ENCODE measurements around the gene WSCD2.

WSCD2 gene

DNA sequence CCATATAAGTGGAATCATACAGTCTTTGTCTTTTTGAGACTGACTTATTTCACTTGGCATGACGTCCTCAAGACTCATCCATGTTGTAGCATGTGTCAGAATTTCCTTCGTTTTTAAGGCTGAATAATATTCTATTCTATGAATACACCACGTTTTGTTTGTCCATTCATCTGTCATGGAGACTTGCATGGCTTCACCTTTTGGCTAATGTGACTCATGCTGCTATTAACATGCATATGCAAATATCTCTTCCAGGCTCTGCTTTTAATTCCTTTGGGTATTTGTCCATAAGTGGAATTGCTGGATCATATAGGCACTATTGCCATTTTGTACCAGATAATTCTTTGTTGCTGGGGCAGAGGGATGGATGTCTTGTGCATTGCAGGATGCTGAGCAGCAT lies 19.6 kb upstream of the WSCD2 start:
- Histone ChIP-seq H3K4me3 (ENCODE audit: low read length) (no peak overlapping the region), H3K9ac (ENCODE audit: low read depth, low read length) (no peak overlapping the region), H3K36me3 (ENCODE audit: insufficient read depth, low read length) (no peaks in the 10 kb centered on the region), H3K27me3 (ENCODE audit: insufficient read depth, low read length) (no peaks in the 10 kb centered on the region), H3K27ac (ENCODE audit: low read depth, low read length) (no peak overlapping the region), H3K9me3 (ENCODE audit: insufficient read depth, low read depth, low read length) (no peaks in the 10 kb centered on the region), H3K4me1 (ENCODE audit: insufficient read depth, low read length) (peaks cover 15% of the 10 kb centered on the region)
- 71% methylated on average over 3 of the region's 3 CpGs for WGBS

DNA sequence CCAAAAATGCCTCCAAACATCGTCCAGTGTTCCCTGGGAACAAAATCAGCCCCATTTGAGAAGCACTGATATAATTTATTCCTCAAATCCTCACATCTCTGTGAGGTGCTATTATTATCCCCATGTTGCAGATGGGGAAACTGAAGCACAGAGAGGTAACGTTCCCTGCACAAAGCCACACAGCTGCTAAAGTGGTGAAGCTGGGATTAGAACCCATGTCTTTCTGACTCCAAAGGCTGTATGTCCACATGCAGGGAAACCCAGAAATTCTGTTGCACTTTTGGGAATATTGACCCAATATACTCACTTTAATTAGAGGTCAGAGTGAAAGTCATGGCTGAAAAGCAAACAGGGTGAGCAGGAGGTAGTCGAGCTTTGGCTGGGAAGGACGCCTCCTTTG lies 19.1 kb upstream of the WSCD2 start:
- H3K36me3 ChIP-seq (ENCODE audit: insufficient read depth, low read length) = no peaks in the 10 kb centered on the region
- 87% methylated on average over 4 of the region's 4 CpGs for WGBS
- no peaks in the 10 kb centered on the region for H3K9me3 ChIP-seq (ENCODE audit: insufficient read depth, low read depth, low read length)
- H3K27me3 ChIP-seq (ENCODE audit: insufficient read depth, low read length) = no peaks in the 10 kb centered on the region
- peaks cover 15% of the 10 kb centered on the region for H3K4me1 ChIP-seq (ENCODE audit: insufficient read depth, low read length)
- H3K9ac ChIP-seq (ENCODE audit: low read depth, low read length) = no peak overlapping the region
- H3K27ac ChIP-seq (ENCODE audit: low read depth, low read length) = no peak overlapping the region
- H3K4me3 ChIP-seq (ENCODE audit: low read length) = no peak overlapping the region

DNA sequence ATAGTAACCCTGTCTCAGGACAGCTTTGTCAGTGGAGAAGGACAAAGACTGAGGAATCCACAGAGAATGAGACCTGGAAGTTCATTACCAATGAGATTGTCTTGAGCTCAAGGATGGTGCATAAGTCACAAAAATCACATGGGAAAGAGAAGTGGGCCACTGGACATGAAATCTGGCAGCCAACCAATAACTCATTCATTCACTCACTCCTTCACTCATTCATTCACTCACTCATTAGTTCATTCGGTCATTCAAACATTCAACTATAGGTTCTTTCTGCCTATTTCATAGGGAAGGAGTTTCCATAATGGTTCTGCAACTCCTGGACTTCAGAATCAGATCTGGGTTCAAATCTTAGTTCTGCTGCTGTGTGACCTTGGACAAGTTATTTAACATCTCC lies 18.2 kb upstream of the WSCD2 start:
- Histone ChIP-seq H3K4me1 (ENCODE audit: insufficient read depth, low read length) (peaks cover 17% of the 10 kb centered on the region), H3K4me3 (ENCODE audit: low read length) (no peak overlapping the region), H3K36me3 (ENCODE audit: insufficient read depth, low read length) (no peaks in the 10 kb centered on the region), H3K9ac (ENCODE audit: low read depth, low read length) (no peak overlapping the region), H3K27me3 (ENCODE audit: insufficient read depth, low read length) (no peaks in the 10 kb centered on the region), H3K27ac (ENCODE audit: low read depth, low read length) (no peak overlapping the region), H3K9me3 (ENCODE audit: insufficient read depth, low read depth, low read length) (no peaks in the 10 kb centered on the region)
- 95% methylated on average over 1 of the region's 1 CpG for WGBS

DNA sequence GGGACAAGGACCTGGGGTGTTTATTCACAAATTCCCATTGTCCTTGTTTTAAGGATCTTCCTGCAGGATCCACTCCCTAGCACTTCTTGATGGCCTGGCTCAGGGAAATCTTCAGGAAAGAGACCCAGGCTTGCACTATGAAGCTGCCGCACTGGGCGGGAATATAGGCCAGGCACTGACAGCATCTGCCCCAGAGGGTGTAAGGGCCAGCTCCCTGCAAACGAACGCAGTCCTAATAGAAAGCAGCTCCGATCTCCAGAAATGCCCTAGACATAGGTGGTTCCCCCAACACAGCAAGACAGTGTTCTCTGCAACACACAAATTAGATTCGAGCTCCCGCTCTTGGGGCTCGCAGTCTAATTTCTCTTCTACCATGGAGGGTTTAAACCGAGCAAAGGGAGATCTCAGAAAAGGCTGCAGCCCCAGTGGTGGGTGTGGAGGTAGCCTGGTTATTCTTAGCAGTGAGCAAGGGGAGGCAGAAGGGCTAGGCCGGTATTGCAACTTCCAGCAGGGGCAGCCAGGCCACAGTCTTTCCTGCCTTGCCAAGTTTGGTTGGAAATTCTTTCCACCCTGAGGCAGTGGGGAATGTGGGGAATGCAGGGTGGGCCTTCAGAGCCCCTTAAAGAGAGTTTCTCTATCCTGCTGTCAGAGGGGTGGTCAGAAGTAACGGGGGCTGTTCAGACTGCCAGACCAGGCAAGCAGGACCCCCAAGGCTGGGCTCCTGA lies 16.1 kb upstream of the WSCD2 start:
- Histone ChIP-seq H3K27ac (ENCODE audit: low read depth, low read length) (peak overlapping the region; percentile 65), H3K9ac (ENCODE audit: low read depth, low read length) (peak overlapping the region; percentile 25; the same call in 1 of the 2 replicates), H3K4me3 (ENCODE audit: low read length) (no peak overlapping the region), H3K4me1 (ENCODE audit: insufficient read depth, low read length) (peaks cover 35% of the 10 kb centered on the region), H3K36me3 (ENCODE audit: insufficient read depth, low read length) (no peaks in the 10 kb centered on the region), H3K9me3 (ENCODE audit: insufficient read depth, low read depth, low read length) (no peaks in the 10 kb centered on the region), H3K27me3 (ENCODE audit: insufficient read depth, low read length) (no peaks in the 10 kb centered on the region)
- WGBS = 59% methylated on average over 11 of the region's 11 CpGs

DNA sequence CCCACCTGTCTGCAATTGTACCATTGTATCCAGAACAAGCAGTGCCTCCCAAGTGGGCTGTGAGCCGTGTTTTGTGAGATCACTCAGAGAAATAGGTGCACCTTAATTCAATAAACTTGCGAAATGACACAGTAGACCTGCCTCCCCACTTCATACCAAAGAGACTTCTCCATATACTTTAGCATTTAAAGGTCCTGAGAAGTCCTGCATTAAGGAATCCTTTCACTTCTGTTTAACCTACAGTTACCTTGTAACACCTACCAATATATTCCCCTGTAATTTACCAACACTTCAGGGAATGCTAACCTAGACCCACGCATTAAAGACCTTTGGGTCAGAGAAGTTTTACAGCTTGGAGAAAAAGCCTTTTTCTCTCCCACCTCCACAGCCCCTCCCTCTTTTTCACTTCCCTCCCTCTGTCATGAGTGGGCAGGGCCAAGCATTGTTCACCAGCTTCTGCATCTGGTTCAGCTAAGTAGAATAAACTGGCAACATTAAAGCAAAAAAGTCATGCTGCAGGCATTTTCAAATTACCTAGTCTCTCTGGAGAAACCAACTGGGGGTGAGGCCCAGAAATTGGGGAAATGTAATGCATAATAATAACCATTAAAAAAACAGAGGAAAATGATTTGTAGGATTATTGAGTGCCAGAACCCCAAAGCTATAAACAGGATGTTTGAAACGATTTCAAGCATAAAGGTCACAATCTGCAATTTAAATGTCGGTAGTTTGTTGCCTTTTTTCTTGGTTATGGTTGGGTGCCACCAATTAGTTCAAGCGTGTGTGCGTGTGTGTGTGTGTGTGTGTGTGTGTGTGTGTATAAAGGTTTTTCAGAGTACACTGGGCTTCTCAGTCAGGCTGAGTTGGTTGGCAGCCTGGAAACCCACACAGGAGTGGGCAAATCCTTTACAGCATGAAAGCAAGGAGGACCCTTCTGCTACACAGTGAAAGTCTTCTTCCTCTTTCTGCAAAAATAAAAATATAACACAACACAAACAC lies 13.7 kb upstream of the WSCD2 start:
- Histone ChIP-seq H3K9me3 (ENCODE audit: insufficient read depth, low read depth, low read length) (no peaks in the 10 kb centered on the region), H3K4me1 (ENCODE audit: insufficient read depth, low read length) (peaks cover 35% of the 10 kb centered on the region), H3K36me3 (ENCODE audit: insufficient read depth, low read length) (no peaks in the 10 kb centered on the region), H3K4me3 (ENCODE audit: low read length) (no peak overlapping the region), H3K9ac (ENCODE audit: low read depth, low read length) (no peak overlapping the region), H3K27ac (ENCODE audit: low read depth, low read length) (no peak overlapping the region), H3K27me3 (ENCODE audit: insufficient read depth, low read length) (no peaks in the 10 kb centered on the region)
- WGBS = 84% methylated on average over 7 of the region's 7 CpGs

DNA sequence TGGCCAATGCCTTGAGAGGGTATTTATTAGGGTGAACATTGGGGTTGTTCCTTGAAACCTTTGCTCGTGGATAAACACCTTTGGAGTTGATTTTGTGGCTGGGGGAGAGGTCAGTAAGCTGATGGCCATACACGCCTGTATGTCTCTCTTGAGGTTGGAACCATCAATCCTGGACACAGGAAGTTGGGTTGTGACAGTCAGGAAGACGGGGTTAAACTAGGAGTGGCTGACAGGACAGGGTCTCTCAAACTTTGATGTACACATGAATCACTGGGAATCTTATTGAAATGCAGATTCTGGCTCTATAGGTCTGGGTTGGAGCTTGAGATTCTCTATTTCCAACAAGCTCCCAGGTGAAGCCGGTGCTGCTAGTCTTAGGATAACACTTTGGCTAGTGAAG lies 12.8 kb upstream of the WSCD2 start:
- WGBS = 73% methylated on average over 4 of the region's 4 CpGs
- Histone ChIP-seq H3K27me3 (ENCODE audit: insufficient read depth, low read length) (no peaks in the 10 kb centered on the region), H3K4me1 (ENCODE audit: insufficient read depth, low read length) (peaks cover 35% of the 10 kb centered on the region), H3K9ac (ENCODE audit: low read depth, low read length) (no peak overlapping the region), H3K9me3 (ENCODE audit: insufficient read depth, low read depth, low read length) (no peaks in the 10 kb centered on the region), H3K4me3 (ENCODE audit: low read length) (no peak overlapping the region), H3K27ac (ENCODE audit: low read depth, low read length) (no peak overlapping the region), H3K36me3 (ENCODE audit: insufficient read depth, low read length) (no peaks in the 10 kb centered on the region)

DNA sequence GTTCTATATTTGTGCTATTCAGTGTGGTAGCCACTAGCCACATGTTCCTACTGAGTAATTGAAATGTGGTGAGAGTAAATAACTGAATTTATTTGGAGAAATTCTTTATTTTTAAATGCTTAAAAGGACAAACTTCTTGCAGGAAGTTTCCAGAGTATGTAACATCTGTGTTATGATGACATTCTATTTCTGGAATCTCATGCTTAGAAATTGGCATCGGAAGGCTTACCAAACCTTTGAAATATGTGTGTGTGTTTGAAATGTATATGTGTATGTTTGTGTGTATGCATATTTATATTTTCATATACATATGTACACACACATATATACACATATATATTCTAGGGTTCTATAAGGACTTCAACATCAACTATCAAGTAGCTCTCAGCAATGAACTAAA lies 12.4 kb upstream of the WSCD2 start:
- WGBS = 100% methylated on average over 1 of the region's 1 CpG
- Histone ChIP-seq H3K27ac (ENCODE audit: low read depth, low read length) (no peak overlapping the region), H3K9ac (ENCODE audit: low read depth, low read length) (no peak overlapping the region), H3K4me3 (ENCODE audit: low read length) (no peak overlapping the region), H3K4me1 (ENCODE audit: insufficient read depth, low read length) (peaks cover 35% of the 10 kb centered on the region), H3K9me3 (ENCODE audit: insufficient read depth, low read depth, low read length) (no peaks in the 10 kb centered on the region), H3K36me3 (ENCODE audit: insufficient read depth, low read length) (no peaks in the 10 kb centered on the region), H3K27me3 (ENCODE audit: insufficient read depth, low read length) (no peaks in the 10 kb centered on the region)

DNA sequence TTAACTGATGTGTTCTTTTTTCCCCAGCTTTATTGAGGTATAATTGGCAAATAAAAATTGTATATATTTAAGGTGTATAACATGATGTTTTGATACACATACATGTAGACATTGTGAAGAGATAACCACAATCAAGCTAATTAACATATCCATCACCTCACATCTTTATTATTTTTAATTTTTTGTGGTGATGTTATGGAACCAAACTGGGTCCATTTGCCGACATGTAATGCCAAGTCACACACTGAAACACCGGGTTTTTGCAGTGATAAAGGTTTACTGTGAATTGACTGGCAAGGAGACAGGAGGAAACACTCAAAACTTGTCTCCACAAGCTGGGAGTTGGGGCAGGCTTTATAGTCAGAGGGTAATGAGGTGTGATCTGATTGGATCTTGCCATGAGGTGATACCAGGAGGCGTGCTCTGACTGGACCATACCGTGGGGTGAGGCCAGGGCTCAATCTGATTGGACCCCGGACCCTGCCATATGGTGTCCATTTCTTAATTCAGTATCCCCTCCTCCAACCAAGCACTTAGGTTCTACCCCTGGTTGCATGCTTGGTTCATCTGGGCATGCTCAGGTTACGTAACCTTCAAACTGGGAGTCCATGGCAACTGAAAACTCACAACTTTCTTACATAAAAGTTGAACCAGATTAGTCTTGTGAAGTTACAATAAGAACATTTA lies 11.8 kb upstream of the WSCD2 start:
- no peak overlapping the region for H3K4me3 ChIP-seq (ENCODE audit: low read length)
- H3K36me3 ChIP-seq (ENCODE audit: insufficient read depth, low read length) = no peaks in the 10 kb centered on the region
- H3K27ac ChIP-seq (ENCODE audit: low read depth, low read length) = 0 out of 2 replicates have a peak overlapping the region, but pooled peaks have one; percentile 27
- H3K4me1 ChIP-seq (ENCODE audit: insufficient read depth, low read length) = peaks cover 34% of the 10 kb centered on the region
- no peak overlapping the region for H3K9ac ChIP-seq (ENCODE audit: low read depth, low read length)
- no peaks in the 10 kb centered on the region for H3K9me3 ChIP-seq (ENCODE audit: insufficient read depth, low read depth, low read length)
- WGBS = 93% methylated on average over 6 of the region's 6 CpGs
- H3K27me3 ChIP-seq (ENCODE audit: insufficient read depth, low read length) = no peaks in the 10 kb centered on the region

DNA sequence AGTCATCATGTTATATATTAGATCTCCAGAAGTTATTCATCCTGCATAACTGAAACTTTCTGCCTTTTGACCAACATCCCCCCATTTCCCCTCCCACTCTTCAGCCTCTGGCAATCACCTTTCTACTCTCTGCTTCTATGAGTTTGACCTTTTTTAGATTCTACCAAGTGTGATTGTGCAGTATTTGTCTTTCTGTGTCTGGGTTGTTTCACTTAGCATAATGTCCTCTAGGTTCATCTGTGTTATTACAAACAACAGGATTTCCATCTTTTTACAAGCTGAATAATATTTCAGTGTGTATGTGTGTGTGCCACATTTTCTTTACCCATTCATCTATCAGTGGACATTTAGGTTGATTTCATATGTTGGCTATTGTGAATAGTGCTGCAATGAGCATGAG lies 11.2 kb upstream of the WSCD2 start:
- no peak overlapping the region for H3K9ac ChIP-seq (ENCODE audit: low read depth, low read length)
- H3K36me3 ChIP-seq (ENCODE audit: insufficient read depth, low read length) = no peaks in the 10 kb centered on the region
- H3K9me3 ChIP-seq (ENCODE audit: insufficient read depth, low read depth, low read length) = no peaks in the 10 kb centered on the region
- H3K4me3 ChIP-seq (ENCODE audit: low read length) = no peak overlapping the region
- no peaks in the 10 kb centered on the region for H3K27me3 ChIP-seq (ENCODE audit: insufficient read depth, low read length)
- peaks cover 28% of the 10 kb centered on the region for H3K4me1 ChIP-seq (ENCODE audit: insufficient read depth, low read length)
- no peak overlapping the region for H3K27ac ChIP-seq (ENCODE audit: low read depth, low read length)

DNA sequence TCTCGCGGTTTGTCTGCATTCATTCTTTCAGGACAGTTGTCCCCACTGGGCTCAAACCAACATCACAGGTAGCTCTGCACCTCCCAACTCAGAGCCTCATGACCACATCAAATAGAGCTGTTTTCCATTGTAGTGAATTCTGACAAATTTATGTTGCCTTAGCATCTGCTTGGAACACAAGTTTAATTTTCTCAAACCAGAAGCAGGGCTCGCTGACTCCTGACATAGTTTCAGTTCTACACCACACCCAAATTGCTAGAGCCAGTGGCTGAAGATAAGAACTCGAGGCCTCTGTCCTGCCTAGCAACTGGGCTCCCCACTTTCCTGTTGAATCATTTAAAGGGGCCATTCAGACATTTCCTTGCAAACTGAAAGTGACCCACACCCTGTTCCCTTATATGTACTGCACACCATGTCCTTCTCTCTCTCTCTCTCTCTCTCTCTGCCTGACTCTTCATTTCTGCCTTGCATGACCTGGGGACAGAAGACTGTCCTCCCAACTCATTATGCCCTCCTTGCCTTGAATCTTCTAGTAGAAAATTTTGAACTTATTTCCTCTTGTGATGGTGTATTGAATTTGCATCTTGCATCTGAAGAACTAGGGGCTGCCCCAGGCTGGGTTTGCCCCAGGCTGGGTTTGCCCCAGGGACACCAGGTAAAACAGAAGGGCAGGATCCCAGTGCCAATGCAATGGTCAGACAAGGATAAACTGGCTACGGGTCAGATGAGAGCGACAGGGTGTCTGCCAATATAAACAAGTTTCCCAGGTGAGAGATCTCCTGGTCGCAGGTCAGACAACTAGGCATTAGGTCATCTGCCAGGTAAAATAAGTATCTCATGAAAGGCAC lies 9.7 kb upstream of the WSCD2 start:
- H3K9ac ChIP-seq (ENCODE audit: low read depth, low read length) = no peak overlapping the region
- no peak overlapping the region for H3K27ac ChIP-seq (ENCODE audit: low read depth, low read length)
- no peaks in the 10 kb centered on the region for H3K27me3 ChIP-seq (ENCODE audit: insufficient read depth, low read length)
- H3K36me3 ChIP-seq (ENCODE audit: insufficient read depth, low read length) = no peaks in the 10 kb centered on the region
- no peak overlapping the region for H3K4me3 ChIP-seq (ENCODE audit: low read length)
- 96% methylated on average over 7 of the region's 7 CpGs for WGBS
- H3K9me3 ChIP-seq (ENCODE audit: insufficient read depth, low read depth, low read length) = no peaks in the 10 kb centered on the region
- peaks cover 20% of the 10 kb centered on the region for H3K4me1 ChIP-seq (ENCODE audit: insufficient read depth, low read length)

Data from HUES64 (cell line).